Endothelial cell of umbilical vein (primary cell): ENCODE measurements around the gene SHCBP1L. TPM values are rescaled to one million over a fixed set of nuclear protein-coding genes. Genes with fewer than 3 reads are reported as not detected.

ENCODE experiments used
- BruUV-seq: library from RNA; stranded (reverse); fragments of 400-500 nt; replicated peaks from 2 replicates; lab custom pipeline; 2021; lab: Mats Ljungman, UMichigan
- CTCF ChIA-PET: fragments of 300-600, 350-600 bp; sonication (Branson Sonifier 250); formaldehyde crosslinking; loops from one replicate; lab custom pipeline; 2021; ENCODE audit warnings: antibody characterized with exemption, inconsistent platforms; lab: Charles Lee
- POLR2A ChIA-PET: fragments of 300-600, 350-600 bp; sonication (Branson Sonifier 250); formaldehyde crosslinking; loops from one replicate; lab custom pipeline; 2021; ENCODE audit warnings: antibody characterized with exemption, inconsistent platforms; lab: Charles Lee
- DNase-seq: peaks from one replicate; pipeline ENCODE4 v3.0.0-alpha.2; 2011; ENCODE audit warnings: low read depth, low spot score
- FAIRE-seq: peaks from 2 replicates; lab custom pipeline; 2011; peaks lifted over from hg19 to GRCh38; lab: Jason Lieb, UNC
- H2AFZ ChIP-seq: 2 replicates; pipeline ENCODE4 v1.6.0; 2012; ENCODE audit warnings: low read depth, low read length, control low read depth, inconsistent platforms
- H3K27ac ChIP-seq: 2 replicates; pipeline ENCODE4 v1.5.1; 2011; ENCODE audit warnings: low read depth, mild to moderate bottlenecking, control low read depth, low read length, moderate library complexity; ENCODE audit not compliant: insufficient read depth
- H3K27me3 ChIP-seq, 2 experiments: 2 replicates each; pipeline versions ENCODE4 v1.6.0 to v1.6.1; 2011; ENCODE audit warnings: low read length in 2 of 2, mixed read lengths in 1 of 2; ENCODE audit not compliant: control insufficient read depth in 2 of 2, insufficient read depth in 2 of 2
- H3K36me3 ChIP-seq, 2 experiments: 2 replicates in 1 of 2; 3 replicates in 1 of 2; pipeline ENCODE4 v1.5.1; 2011; ENCODE audit warnings: low read length in 2 of 2, mild to moderate bottlenecking in 1 of 2, moderate library complexity in 1 of 2; ENCODE audit not compliant: control insufficient read depth in 2 of 2, insufficient read depth in 2 of 2; ENCODE audit errors: extremely low read depth in 1 of 2
- H3K4me1 ChIP-seq: 3 replicates; pipeline ENCODE4 v1.5.1; 2011; ENCODE audit warnings: mild to moderate bottlenecking, low read length; ENCODE audit not compliant: control insufficient read depth, insufficient read depth; ENCODE audit errors: extremely low read depth
- H3K4me2 ChIP-seq: 2 replicates; pipeline ENCODE4 v1.6.1; 2011; ENCODE audit warnings: low read length, control low read depth, mixed read lengths; ENCODE audit not compliant: insufficient read depth
- H3K4me3 ChIP-seq, 3 experiments: fragments of 200-600 bp in 1 of 3; sonication (generic), shearing (Covaris generic) in 1 of 3; replicated peaks in 1 of 3; 2 replicates each; pipeline ENCODE4 v1.5.1; 2011 to 2016; ENCODE audit warnings: control low read depth in 3 of 3, low read length in 3 of 3, mild to moderate bottlenecking in 2 of 3, inconsistent platforms in 1 of 3, low read depth in 1 of 3, moderate library complexity in 1 of 3; ENCODE audit not compliant: insufficient read depth in 1 of 3
- H3K79me2 ChIP-seq: 2 replicates; pipeline ENCODE4 v1.6.0; 2012; ENCODE audit warnings: low read length, inconsistent platforms; ENCODE audit not compliant: control insufficient read depth, insufficient read depth
- H3K9ac ChIP-seq: replicated peaks from 2 replicates; pipeline ENCODE3; 2011; ENCODE audit warnings: low read length, control low read depth; ENCODE audit not compliant: insufficient read depth; ENCODE audit errors: extremely low read depth
- H3K9me1 ChIP-seq: replicated peaks from 3 replicates; pipeline ENCODE4 v1.6.0; 2011; ENCODE audit warnings: mild to moderate bottlenecking, low read length; ENCODE audit not compliant: control insufficient read depth, insufficient read depth; ENCODE audit errors: extremely low read depth
- H3K9me3 ChIP-seq: replicated peaks from 2 replicates; pipeline ENCODE4 v1.5.1; 2012; ENCODE audit warnings: low read length, inconsistent platforms; ENCODE audit not compliant: control insufficient read depth, insufficient read depth
- H4K20me1 ChIP-seq: replicated peaks from 2 replicates; pipeline ENCODE3; 2011; ENCODE audit warnings: mild to moderate bottlenecking, low read length; ENCODE audit not compliant: control insufficient read depth, insufficient read depth; ENCODE audit errors: extremely low read depth
- CTCF ChIP-seq, 2 donors: IDR thresholded peaks; 1 replicate in 1 of 2; 2 replicates in 1 of 2; pipeline ENCODE4 v1.5.1; 2011; ENCODE audit warnings: low read length in 2 of 2, mild to moderate bottlenecking in 2 of 2, moderate library complexity in 2 of 2, control low read depth in 1 of 2, inconsistent platforms in 1 of 2, low read depth in 1 of 2; ENCODE audit not compliant: insufficient read depth in 1 of 2; ENCODE audit errors: extremely low read depth in 1 of 2
- EZH2 ChIP-seq: IDR thresholded peaks from 2 replicates; pipeline ENCODE4 v1.6.1; 2012; ENCODE audit warnings: borderline replicate concordance, low read depth, mild to moderate bottlenecking, moderate library complexity, low read length, inconsistent platforms; ENCODE audit not compliant: severe bottlenecking
- FOS ChIP-seq: IDR thresholded peaks from 2 replicates; pipeline ENCODE4 v1.6.1; 2011; ENCODE audit warnings: mild to moderate bottlenecking, low read length, moderate library complexity, borderline replicate concordance; ENCODE audit not compliant: insufficient read depth
- GATA2 ChIP-seq: IDR thresholded peaks from 2 replicates; pipeline ENCODE4 v1.7.0; 2011; ENCODE audit warnings: low read depth, mild to moderate bottlenecking, moderate library complexity, mixed read lengths, low read length; ENCODE audit not compliant: insufficient read length, insufficient read depth
- JUN ChIP-seq: IDR thresholded peaks from 2 replicates; pipeline ENCODE4 v1.6.1; 2011; ENCODE audit warnings: borderline replicate concordance, low read depth; ENCODE audit not compliant: insufficient read length, insufficient read depth
- MAX ChIP-seq: IDR thresholded peaks from 2 replicates; pipeline ENCODE4 v1.6.1; 2011; ENCODE audit not compliant: insufficient read depth, insufficient read length
- MYC ChIP-seq: IDR thresholded peaks from one replicate; pipeline ENCODE4 v1.6.1; 2011; ENCODE audit warnings: mild to moderate bottlenecking, low read depth, low read length
- POLR2A ChIP-seq: IDR thresholded peaks from 2 replicates; pipeline ENCODE4 v1.6.1; 2012; ENCODE audit warnings: low read depth, mild to moderate bottlenecking, control low read depth, low read length
- POLR2AphosphoS5 ChIP-seq: IDR thresholded peaks from 2 replicates; pipeline ENCODE4 v1.6.1; 2012; ENCODE audit warnings: low read depth, mild to moderate bottlenecking, control low read depth, low read length, moderate library complexity; ENCODE audit not compliant: insufficient read depth
- dilution Hi-C: fragments of 300-500 bp; cut with MboI; formaldehyde crosslinking; loops from one replicate; pipeline ENCODE4 v1.15.0; 2019; ENCODE audit warnings: low sequenced_read_pairs; ENCODE audit not compliant: extremely low pct_ligation_motif_present
- intact Hi-C: fragments of 100-400 bp; cut with micrococcal nuclease; formaldehyde crosslinking; loops from one replicate; pipeline ENCODE4 v1.10.0; 2022
- polyA plus RNA-seq, 4 experiments: library from polyadenylated mRNA; depleted of rRNA in 3 of 4; stranded (reverse) in 3 of 4; unstranded in 1 of 4; fragments of >200 nt; gene quantifications; 2 replicates each; pipeline versions ENCODE4 v1.2.1 to v1.2.3, GENCODE V29; 2011 to 2012; ENCODE audit warnings: missing spikeins in 1 of 4
- total RNA-seq: library from RNA; stranded (reverse); gene quantifications from 2 replicates; pipeline ENCODE4 v1.2.3, GENCODE V29; 2021

Gene SHCBP1L
- total and polyA plus RNA-seq, 2 donors (not counting 3 experiments of a cell fraction or from before 2014, with no cell fraction given) = not detected

- Histone ChIP-seq H3K9me1 (no peaks in the 10 kb centered on the region), H3K4me1 (no peaks in the 10 kb centered on the region), H3K9ac (no peak overlapping the region), H2AFZ (no peak overlapping the region), H3K9me3 (no peaks in the 10 kb centered on the region), H4K20me1 (no peaks in the 10 kb centered on the region), H3K4me2 (no peak overlapping the region), H3K36me3 (no peaks in the 10 kb centered on the region), H3K27ac (no peak overlapping the region), H3K4me3 (no peak overlapping the region), H3K27me3 (no peaks in the 10 kb centered on the region), H3K79me2 (no peaks in the 10 kb centered on the region)
- FAIRE-seq (no peak), DNase-seq (no peak)
- intact Hi-C loops = no loop called here
- dilution Hi-C loops = no loop called here
- TF ChIP-seq CTCF (IDR thresholded peaks at IDR 0.05; ENCODE audit: extremely low read depth in 1 of 2, insufficient read depth in 1 of 2, low read depth in 1 of 2, low read length in 2 of 2) = no peak
- TF ChIP-seq EZH2 = no peak
- TF ChIP-seq POLR2AphosphoS5 = no peak
- TF ChIP-seq FOS = no peak
- TF ChIP-seq MAX = no peak
- no peak for TF ChIP-seq POLR2A
- no peak for TF ChIP-seq MYC
- TF ChIP-seq GATA2 = no peak
- TF ChIP-seq JUN = no peak
- BruUV-seq = no TSS peak
- POLR2A ChIA-PET = no interaction called here
- CTCF ChIA-PET = interaction anchor here (2.1 kb wide), 1 partner anchor 8 kb away, joined by 11 read pairs; no protein-coding TSS in a partner anchor
These were observed 18.3 kb upstream of the SHCBP1L start for GRCh38 chr1:182971219-182971618.
